Islet of Langerhans (tissue), 1 donor: ENCODE data around the gene BRF1.
"Not testable (repeated sequence)": the region's sequence is repeated elsewhere in the genome, so short reads cannot be mapped to it uniquely, and the experiment has no call there.

Experiments used
- FAIRE-seq: peaks from one replicate; lab custom pipeline; 2011; peaks lifted over from hg19 to GRCh38; lab: Jason Lieb, UNC

The BRF1 gene

GRCh38 chr14:105290621-105291346 lies 10.0 kb downstream of the BRF1 start:
- FAIRE-seq = no peak

- FAIRE-seq = not testable (repeated sequence)
Measured at GRCh38 chr14:105288936-105289335, 11.9 kb downstream of the BRF1 start.

GRCh38 chr14:105287249-105288102 lies 13.3 kb downstream of the BRF1 start:
- no peak for FAIRE-seq

GRCh38 chr14:105286759-105287144 lies 14.0 kb downstream of the BRF1 start:
- no peak for FAIRE-seq

- FAIRE-seq = no peak
Measured at GRCh38 chr14:105285174-105285573, 15.6 kb downstream of the BRF1 start.

- FAIRE-seq = no peak
Measured at GRCh38 chr14:105283899-105284298, 16.9 kb downstream of the BRF1 start.

- no peak for FAIRE-seq
Measured at GRCh38 chr14:105283028-105283427, 17.8 kb downstream of the BRF1 start.

GRCh38 chr14:105282098-105282725 lies 18.6 kb downstream of the BRF1 start:
- FAIRE-seq = no peak

- FAIRE-seq = peak; percentile 91
Measured at GRCh38 chr14:105281371-105282097, 19.3 kb downstream of the BRF1 start.

GRCh38 chr14:105280525-105280924 lies 20.3 kb downstream of the BRF1 start:
- no peak for FAIRE-seq

GRCh38 chr14:105279642-105280361 lies 21.0 kb downstream of the BRF1 start:
- FAIRE-seq = no peak

- FAIRE-seq = not testable (repeated sequence)
Measured at GRCh38 chr14:105277448-105277847, 23.4 kb downstream of the BRF1 start.

GRCh38 chr14:105275267-105275946 lies 25.4 kb downstream of the BRF1 start:
- no peak for FAIRE-seq

GRCh38 chr14:105274637-105275036 lies 26.2 kb downstream of the BRF1 start:
- FAIRE-seq = no peak

- no peak for FAIRE-seq
Measured at GRCh38 chr14:105273062-105273461, 27.7 kb downstream of the BRF1 start.

GRCh38 chr14:105272623-105273022 lies 28.2 kb downstream of the BRF1 start:
- no peak for FAIRE-seq

- no peak for FAIRE-seq
Measured at GRCh38 chr14:105271224-105271890, 29.4 kb downstream of the BRF1 start.

GRCh38 chr14:105269405-105269804 lies 31.4 kb downstream of the BRF1 start:
- no peak for FAIRE-seq

GRCh38 chr14:105268736-105269354 lies 32.0 kb downstream of the BRF1 start:
- FAIRE-seq = no peak
